Stomach (tissue), 4 donors: ENCODE results near the gene PLEKHA5.

ENCODE experiments used
- EP300 ChIP-seq: sonication (generic); formaldehyde crosslinking; IDR thresholded peaks from one replicate; pipeline ENCODE4 v1.6.1; 2017; ENCODE audit warnings: antibody characterized with exemption
- POLR2A ChIP-seq, 4 donors: fragments of 450-650 bp; IDR thresholded peaks; one replicate each; pipeline ENCODE4 v1.6.1; 2016; ENCODE audit warnings: antibody characterized with exemption in 4 of 4, control low read depth in 2 of 4, mild to moderate bottlenecking in 1 of 4, moderate library complexity in 1 of 4
- POLR2AphosphoS5 ChIP-seq, 3 donors: sonication (generic); formaldehyde crosslinking; IDR thresholded peaks; one replicate each; pipeline ENCODE4 v1.6.1; 2016; ENCODE audit warnings: antibody characterized with exemption in 3 of 3
- TF ChIP-seq, protein P1 (sequence below), 7 experiments: fragments of 450-650 bp in 4 of 7; fragments of 200-600 bp in 3 of 7; sonication (generic) in 3 of 7; IDR thresholded peaks; one replicate each; pipeline ENCODE4 v1.5.1; 2016 to 2019; ENCODE audit warnings: antibody characterized with exemption in 7 of 7, control low read depth in 2 of 7, mild to moderate bottlenecking in 1 of 7

DNA sequence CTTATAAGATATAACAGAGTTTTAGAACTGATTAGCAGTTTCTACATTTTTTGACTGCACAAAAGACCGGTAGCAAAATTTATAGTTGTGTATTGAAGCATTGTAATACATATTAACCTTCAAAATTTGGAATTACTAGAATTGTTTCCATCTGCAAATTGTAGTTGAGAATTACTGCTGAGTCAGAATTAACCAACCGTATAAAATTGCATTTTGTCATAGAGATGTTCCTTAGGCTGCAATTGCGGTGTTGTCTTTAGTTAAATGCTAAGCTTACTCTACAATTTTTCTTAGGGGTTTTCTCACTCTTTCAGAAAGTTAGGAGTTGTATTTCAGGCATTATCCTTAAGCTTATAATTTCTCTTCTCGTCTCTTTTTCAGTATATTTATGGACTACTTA lies 132.2 kb downstream of the PLEKHA5 start:
- TF ChIP-seq, protein P1, sequence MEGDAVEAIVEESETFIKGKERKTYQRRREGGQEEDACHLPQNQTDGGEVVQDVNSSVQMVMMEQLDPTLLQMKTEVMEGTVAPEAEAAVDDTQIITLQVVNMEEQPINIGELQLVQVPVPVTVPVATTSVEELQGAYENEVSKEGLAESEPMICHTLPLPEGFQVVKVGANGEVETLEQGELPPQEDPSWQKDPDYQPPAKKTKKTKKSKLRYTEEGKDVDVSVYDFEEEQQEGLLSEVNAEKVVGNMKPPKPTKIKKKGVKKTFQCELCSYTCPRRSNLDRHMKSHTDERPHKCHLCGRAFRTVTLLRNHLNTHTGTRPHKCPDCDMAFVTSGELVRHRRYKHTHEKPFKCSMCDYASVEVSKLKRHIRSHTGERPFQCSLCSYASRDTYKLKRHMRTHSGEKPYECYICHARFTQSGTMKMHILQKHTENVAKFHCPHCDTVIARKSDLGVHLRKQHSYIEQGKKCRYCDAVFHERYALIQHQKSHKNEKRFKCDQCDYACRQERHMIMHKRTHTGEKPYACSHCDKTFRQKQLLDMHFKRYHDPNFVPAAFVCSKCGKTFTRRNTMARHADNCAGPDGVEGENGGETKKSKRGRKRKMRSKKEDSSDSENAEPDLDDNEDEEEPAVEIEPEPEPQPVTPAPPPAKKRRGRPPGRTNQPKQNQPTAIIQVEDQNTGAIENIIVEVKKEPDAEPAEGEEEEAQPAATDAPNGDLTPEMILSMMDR (IDR thresholded peaks at IDR 0.05), result no peak
- TF ChIP-seq POLR2AphosphoS5 (IDR thresholded peaks at IDR 0.05) (no peak), POLR2A (IDR thresholded peaks at IDR 0.05) (no peak), EP300 (no peak)
